HepG2 (cell line): Measurements from ENCODE around the gene DNLZ. TPM values are rescaled to one million over a fixed set of nuclear protein-coding genes. Genes with fewer than 3 reads are reported as not detected.
A peak's percentile ranks its signal among the peaks of the same experiment; 100 is the strongest.

ENCODE experiments used
- BRCA1 ChIP-seq: sonication (generic); formaldehyde crosslinking; IDR thresholded peaks from 2 replicates; pipeline ENCODE4 v1.4.0; 2020; ENCODE audit warnings: missing genetic modification reagents
- CEBPG ChIP-seq: IDR thresholded peaks from 2 replicates; pipeline ENCODE4 v1.6.1; 2016
- CHCHD3 ChIP-seq: sonication (generic); formaldehyde crosslinking; IDR thresholded peaks from 2 replicates; pipeline ENCODE4 v1.8.0; 2022; ENCODE audit warnings: mild to moderate bottlenecking, missing genetic modification reagents, moderate library complexity
- CREB3 ChIP-seq: sonication (generic); formaldehyde crosslinking; IDR thresholded peaks from 2 replicates; pipeline ENCODE4 v1.5.0; 2020; ENCODE audit warnings: missing genetic modification reagents
- DMTF1 ChIP-seq: sonication (generic); formaldehyde crosslinking; IDR thresholded peaks from 2 replicates; pipeline ENCODE4 v1.4.0; 2020; ENCODE audit warnings: mild to moderate bottlenecking, missing genetic modification reagents
- HOXA7 ChIP-seq: sonication (generic); formaldehyde crosslinking; IDR thresholded peaks from 2 replicates; pipeline ENCODE4 v1.8.1; 2022; ENCODE audit warnings: mild to moderate bottlenecking, missing genetic modification reagents, moderate library complexity
- KLF13 ChIP-seq: sonication (generic); formaldehyde crosslinking; IDR thresholded peaks from 2 replicates; pipeline ENCODE4 v1.4.0; 2020; ENCODE audit warnings: mild to moderate bottlenecking, missing genetic modification reagents
- POLR2A ChIP-seq, 2 experiments: IDR thresholded peaks; 2 replicates each; pipeline ENCODE4 v1.6.1; 2011; ENCODE audit warnings: low read depth in 2 of 2, low read length in 2 of 2, mild to moderate bottlenecking in 1 of 2, moderate library complexity in 1 of 2; ENCODE audit not compliant: insufficient read depth in 1 of 2
- PTBP1 ChIP-seq: fragments of 200-400 bp; formaldehyde crosslinking; IDR thresholded peaks from 2 replicates; pipeline ENCODE4 v1.6.1; 2018; ENCODE audit warnings: low read length, low read depth; ENCODE audit not compliant: poor library complexity, severe bottlenecking
- SP4 ChIP-seq: sonication (generic); formaldehyde crosslinking; IDR thresholded peaks from 2 replicates; pipeline ENCODE4 v1.8.1; 2023; ENCODE audit warnings: mild to moderate bottlenecking, missing genetic modification reagents
- ZNF124 ChIP-seq: sonication (generic); formaldehyde crosslinking; IDR thresholded peaks from 2 replicates; pipeline ENCODE4 v1.4.0; 2020; ENCODE audit warnings: missing genetic modification reagents
- ZNF143 ChIP-seq: sonication (generic); formaldehyde crosslinking; IDR thresholded peaks from 2 replicates; pipeline ENCODE4 v1.4.0; 2020; ENCODE audit warnings: missing genetic modification reagents
- ZNF205 ChIP-seq: IDR thresholded peaks from 2 replicates; pipeline ENCODE4 v1.6.1; 2018; ENCODE audit warnings: missing biosample characterization, missing genetic modification reagents
- ZNF318 ChIP-seq: sonication (generic); formaldehyde crosslinking; IDR thresholded peaks from 2 replicates; pipeline ENCODE4 v1.4.0; 2020; ENCODE audit warnings: mild to moderate bottlenecking, missing genetic modification reagents
- ZNF441 ChIP-seq: sonication (generic); formaldehyde crosslinking; IDR thresholded peaks from 2 replicates; pipeline ENCODE4 v1.7.0; 2021; ENCODE audit warnings: missing genetic modification reagents, borderline replicate concordance
- ZNF598 ChIP-seq: sonication (generic); formaldehyde crosslinking; IDR thresholded peaks from 2 replicates; pipeline ENCODE4 v1.5.1; 2020; ENCODE audit warnings: mild to moderate bottlenecking, missing genetic modification reagents, borderline replicate concordance
- ZNF629 ChIP-seq: sonication (generic); formaldehyde crosslinking; conservative IDR thresholded peaks from 2 replicates; pipeline ENCODE4 v1.5.0; 2020; ENCODE audit warnings: missing genetic modification reagents
- polyA plus RNA-seq, 8 experiments: library from polyadenylated mRNA; depleted of rRNA in 3 of 8; stranded (reverse) in 7 of 8; unstranded in 1 of 8; fragments of >200 nt; fragmentation: Illumina TruSeq in 4 of 8; extraction: Trizol in 4 of 8; gene quantifications; 2 replicates each; pipeline versions ENCODE4 v1.2.1 to v1.2.3, GENCODE V29; 2011 to 2016; ENCODE audit warnings: low read depth in 4 of 8, missing spikeins in 1 of 8, mixed read lengths in 1 of 8; ENCODE audit not compliant: insufficient read depth in 1 of 8
- total RNA-seq, 5 experiments: library from RNA; depleted of rRNA; stranded (reverse); fragments of >200 nt; fragmentation: Illumina TruSeq; extraction: Trizol; gene quantifications; 2 replicates each; pipeline ENCODE4 v1.2.3, GENCODE V29; 2016; ENCODE audit warnings: low read depth in 1 of 5

DNLZ gene
- total and polyA plus RNA-seq, 2 of the 13 experiments (the other 11 are each of a cell fraction or from before 2014, with no cell fraction given) = 3.4 to 8.0 TPM

DNA sequence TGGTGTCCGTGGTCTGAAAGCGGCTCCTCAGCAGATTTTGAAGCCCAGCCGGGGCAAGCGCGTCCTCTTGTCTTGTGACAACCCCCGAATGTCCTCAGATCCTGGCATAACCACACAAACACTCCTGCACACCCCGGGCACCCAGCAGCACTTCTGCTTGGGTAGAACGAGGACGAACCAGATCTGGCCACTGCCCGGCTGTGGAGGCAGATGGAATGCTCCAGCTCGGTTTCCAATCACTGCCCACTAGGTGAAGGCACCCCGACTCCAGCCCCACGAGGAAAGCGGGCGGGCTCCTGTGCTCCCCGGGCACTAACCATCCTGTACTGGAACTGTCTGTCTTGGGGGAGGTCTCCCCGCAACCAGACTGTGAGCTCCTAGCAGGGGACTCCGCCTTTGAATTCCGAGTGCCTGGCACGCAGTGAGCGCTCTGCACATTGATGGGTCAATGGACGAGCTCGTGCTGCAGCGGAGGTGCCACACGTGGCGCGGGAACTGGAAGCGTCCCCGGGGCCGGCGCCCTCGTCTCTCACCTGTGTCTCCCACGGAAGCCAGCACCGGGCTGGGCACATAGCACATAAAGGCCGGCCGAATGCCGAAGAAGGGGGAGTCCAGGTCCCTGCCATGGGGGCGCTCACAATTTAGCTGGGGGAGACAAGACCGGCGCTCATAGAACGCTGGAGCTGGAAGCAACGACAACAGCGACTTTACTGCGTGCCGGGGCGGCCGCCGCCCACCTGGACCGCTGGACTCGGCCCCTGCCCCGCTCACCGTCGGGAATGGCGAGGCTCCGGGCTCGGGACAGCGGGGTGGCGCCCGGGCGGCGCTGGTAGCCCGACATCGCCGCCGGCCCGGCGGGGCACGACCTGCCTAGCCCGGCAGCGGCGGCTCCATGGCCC lies 46.3 kb upstream of the DNLZ start (continued):
- TF ChIP-seq DMTF1 (CRISPR knock-in tag) (no peak), ZNF629 (CRISPR knock-in tag) (0 out of 2 replicates have a peak, but pooled peaks have one; percentile 11), HOXA7 (CRISPR knock-in tag) (no peak), ZNF124 (CRISPR knock-in tag) (no peak), KLF13 (0 out of 2 replicates have a peak, but pooled peaks have one; percentile 42), CEBPG (CRISPR knock-in tag) (no peak), ZNF598 (CRISPR knock-in tag) (peak; percentile 27; the same call in 1 of the 2 replicates), ZNF205 (CRISPR knock-in tag) (no peak), ZNF143 (CRISPR knock-in tag) (no peak), ZNF441 (CRISPR knock-in tag) (peak; percentile 43; the same call in 1 of the 2 replicates), POLR2A (IDR thresholded peaks at IDR 0.05; ENCODE audit: insufficient read depth in 1 of 2, low read depth in 2 of 2, low read length in 2 of 2) (0 out of 4 replicates have a peak, but pooled peaks of 1 of the 2 experiments have one; percentile 25), CHCHD3 (CRISPR knock-in tag) (0 out of 2 replicates have a peak, but pooled peaks have one; percentile 40), SP4 (CRISPR knock-in tag) (no peak), PTBP1 (peak; percentile 50), BRCA1 (CRISPR knock-in tag) (no peak), CREB3 (CRISPR knock-in tag) (peak; percentile 72; the same call in 1 of the 2 replicates), ZNF318 (CRISPR knock-in tag) (no peak; the same call in 1 of the 2 replicates)
